Left ventricle myocardium inferior (tissue), 1 donor: ENCODE data around the gene CBR1. TPM values are rescaled to one million over a fixed set of nuclear protein-coding genes. Genes with fewer than 3 reads are reported as not detected.

Experiments
- DNase-seq: peaks from one replicate; pipeline ENCODE4 v3.0.0-alpha.2; 2020
- H3K27ac ChIP-seq: fragments of 200-600 bp; replicated peaks from 2 replicates; pipeline ENCODE4 v1.8.0; 2021
- H3K27me3 ChIP-seq: fragments of 200-600 bp; 2 replicates; pipeline ENCODE4 v1.8.0; 2021; ENCODE audit warnings: low read depth
- H3K36me3 ChIP-seq: fragments of 200-600 bp; 2 replicates; pipeline ENCODE4 v1.8.0; 2021
- H3K4me1 ChIP-seq: fragments of 200-600 bp; 2 replicates; pipeline ENCODE4 v1.8.0; 2021
- H3K4me3 ChIP-seq: fragments of 200-600 bp; 2 replicates; pipeline ENCODE4 v1.8.0; 2021; ENCODE audit warnings: mild to moderate bottlenecking, moderate library complexity
- H3K9me3 ChIP-seq: fragments of 200-600 bp; replicated peaks from 2 replicates; pipeline ENCODE4 v1.8.0; 2021
- intact Hi-C: fragments of 100-400 bp; cut with micrococcal nuclease; formaldehyde crosslinking; loops from one replicate; pipeline ENCODE4 v1.11.0; 2022
- long read RNA-seq: library from polyadenylated mRNA; unstranded; transcript quantifications from one replicate; pipeline ENCODE4 v2.0.0, GENCODE V29; 2021
- total RNA-seq: library from RNA; stranded (reverse); fragmentation: NEBNext Ultra II Directional; extraction: Animal tissue kit (Norgen Biotek cat#: 25700); gene quantifications from one replicate; pipeline ENCODE4 v1.2.1, GENCODE V29; 2021
- TF ChIP-seq, protein P1 (sequence below): fragments of 200-600 bp; IDR thresholded peaks from 2 replicates; pipeline ENCODE4 v1.8.0; 2021; ENCODE audit warnings: antibody characterized with exemption, mild to moderate bottlenecking, borderline replicate concordance
- donor health status: DM: no; HTN: yes; CAD: no; lungs with severe emphysema.

The CBR1 gene
- total RNA-seq: 28.1 TPM
- long read RNA-seq, transcript CBR1-201 (3 exons, 1,293 nt): major isoform, 51 of 56 reads
- long read RNA-seq, partial matches to known transcripts: 0 of 56 reads
- long read RNA-seq, other reads (novel, unspliced or antisense): 0 of 56 reads

DNA sequence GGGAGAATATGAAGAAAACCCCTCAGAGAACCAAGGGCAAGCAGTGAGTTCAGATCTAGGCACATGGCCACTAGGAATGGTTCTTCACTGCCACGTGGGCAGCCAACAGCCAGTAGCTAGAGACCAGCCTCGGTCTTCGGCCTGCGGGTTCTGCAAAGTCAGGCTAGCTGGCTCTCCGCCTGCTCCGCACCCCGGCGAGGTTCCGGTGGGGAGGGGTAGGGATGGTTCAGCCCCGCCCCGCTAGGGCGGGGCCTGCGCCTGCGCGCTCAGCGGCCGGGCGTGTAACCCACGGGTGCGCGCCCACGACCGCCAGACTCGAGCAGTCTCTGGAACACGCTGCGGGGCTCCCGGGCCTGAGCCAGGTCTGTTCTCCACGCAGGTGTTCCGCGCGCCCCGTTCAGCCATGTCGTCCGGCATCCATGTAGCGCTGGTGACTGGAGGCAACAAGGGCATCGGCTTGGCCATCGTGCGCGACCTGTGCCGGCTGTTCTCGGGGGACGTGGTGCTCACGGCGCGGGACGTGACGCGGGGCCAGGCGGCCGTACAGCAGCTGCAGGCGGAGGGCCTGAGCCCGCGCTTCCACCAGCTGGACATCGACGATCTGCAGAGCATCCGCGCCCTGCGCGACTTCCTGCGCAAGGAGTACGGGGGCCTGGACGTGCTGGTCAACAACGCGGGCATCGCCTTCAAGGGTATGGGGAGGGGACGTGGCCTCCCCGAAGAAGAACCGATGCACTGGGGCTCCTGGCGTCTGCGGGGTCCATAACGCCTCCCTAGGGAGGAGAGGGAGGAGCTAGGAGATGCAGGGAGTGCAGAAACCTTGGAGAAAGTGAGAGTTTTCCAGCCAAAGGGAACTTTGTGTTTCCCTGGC lies at the start of gene CBR1:
TSS of gene CBR1 (plus strand) at position 312 of the 871 bp plus-strand sequence. CDS start at position 404, 92 bp downstream.
- intact Hi-C loops: no loop called here
- DNase-seq: peak; percentile 96
- Histone ChIP-seq H3K4me1 (peaks cover 42% of the 10 kb centered on the region), H3K4me3 (peak within 1 kb of the TSS; percentile 89), H3K36me3 (peaks cover 12% of the 10 kb centered on the region), H3K27me3 (no peaks in the 10 kb centered on the region), H3K27ac (peak within 1 kb of the TSS; percentile 91), H3K9me3 (peaks cover 5% of the 10 kb centered on the region)
- TF ChIP-seq, protein P1, sequence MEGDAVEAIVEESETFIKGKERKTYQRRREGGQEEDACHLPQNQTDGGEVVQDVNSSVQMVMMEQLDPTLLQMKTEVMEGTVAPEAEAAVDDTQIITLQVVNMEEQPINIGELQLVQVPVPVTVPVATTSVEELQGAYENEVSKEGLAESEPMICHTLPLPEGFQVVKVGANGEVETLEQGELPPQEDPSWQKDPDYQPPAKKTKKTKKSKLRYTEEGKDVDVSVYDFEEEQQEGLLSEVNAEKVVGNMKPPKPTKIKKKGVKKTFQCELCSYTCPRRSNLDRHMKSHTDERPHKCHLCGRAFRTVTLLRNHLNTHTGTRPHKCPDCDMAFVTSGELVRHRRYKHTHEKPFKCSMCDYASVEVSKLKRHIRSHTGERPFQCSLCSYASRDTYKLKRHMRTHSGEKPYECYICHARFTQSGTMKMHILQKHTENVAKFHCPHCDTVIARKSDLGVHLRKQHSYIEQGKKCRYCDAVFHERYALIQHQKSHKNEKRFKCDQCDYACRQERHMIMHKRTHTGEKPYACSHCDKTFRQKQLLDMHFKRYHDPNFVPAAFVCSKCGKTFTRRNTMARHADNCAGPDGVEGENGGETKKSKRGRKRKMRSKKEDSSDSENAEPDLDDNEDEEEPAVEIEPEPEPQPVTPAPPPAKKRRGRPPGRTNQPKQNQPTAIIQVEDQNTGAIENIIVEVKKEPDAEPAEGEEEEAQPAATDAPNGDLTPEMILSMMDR: peak; percentile 19

DNA sequence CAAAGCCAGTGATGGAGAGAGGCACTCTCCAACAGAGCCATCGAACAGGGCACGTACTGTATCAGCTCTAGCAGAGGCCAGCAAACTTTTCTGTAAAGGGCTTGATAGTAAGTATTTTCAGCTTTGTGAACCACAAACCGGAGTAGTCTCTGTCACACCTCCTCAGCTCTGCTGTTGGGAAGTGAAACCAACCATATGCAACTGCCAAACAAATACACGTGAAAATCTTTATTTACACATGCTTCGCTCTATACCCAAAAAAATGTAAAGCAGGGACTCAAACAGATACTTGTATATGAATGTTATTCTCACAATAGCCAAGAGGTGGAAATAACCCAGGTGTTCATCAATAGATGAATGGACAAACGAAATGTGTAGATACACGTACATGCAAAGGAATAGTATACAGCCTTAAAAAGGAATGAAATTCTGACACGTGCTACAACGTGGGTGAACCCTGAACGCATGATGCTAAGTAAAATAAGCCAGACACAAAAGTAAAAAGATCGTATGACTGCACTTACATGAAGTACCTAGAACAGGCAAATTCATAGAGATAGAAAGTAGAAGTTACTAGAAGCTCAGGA lies 48.5 kb upstream of the CBR1 start:
- TF ChIP-seq, protein P1: no peak
- no peak for DNase-seq
- H3K9me3 ChIP-seq: no peaks in the 10 kb centered on the region
- no peaks in the 10 kb centered on the region for H3K4me1 ChIP-seq
- H3K27ac ChIP-seq: no peak overlapping the region
- H3K4me3 ChIP-seq: no peak overlapping the region
- H3K36me3 ChIP-seq: no peaks in the 10 kb centered on the region
- intact Hi-C loops: no loop called here
- H3K27me3 ChIP-seq: peaks cover 12% of the 10 kb centered on the region

DNA sequence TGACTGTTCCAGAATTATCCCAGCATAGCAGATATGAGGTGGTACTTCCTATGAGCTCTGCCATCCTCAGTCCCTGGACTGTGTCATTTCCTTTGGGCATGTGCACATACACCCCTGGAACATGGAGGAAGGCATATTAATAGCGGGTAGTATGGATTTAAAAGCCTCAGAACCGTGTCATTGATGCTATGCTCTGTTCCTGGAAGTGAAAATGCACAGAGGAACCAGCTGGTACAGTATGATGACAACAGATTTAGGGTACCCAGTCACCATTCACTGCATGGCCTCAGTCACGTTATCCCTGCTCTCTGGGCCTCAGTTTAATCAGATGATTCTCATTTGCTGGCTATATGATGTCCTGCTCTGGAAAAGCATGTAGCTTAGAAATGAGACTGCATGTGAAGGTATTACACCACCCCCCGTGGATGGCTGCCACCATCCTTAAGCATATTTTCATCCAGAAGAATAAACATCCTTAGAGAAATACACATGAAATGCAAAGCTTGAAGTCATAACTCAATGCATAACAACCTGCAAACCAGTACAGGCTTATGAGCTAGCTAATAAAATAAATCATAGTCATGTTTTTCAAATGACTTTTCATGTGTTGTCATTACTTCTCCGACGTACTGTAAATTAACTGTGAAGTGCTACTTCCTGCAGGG lies 47.3 kb upstream of the CBR1 start:
- Histone ChIP-seq H3K4me1 (no peaks in the 10 kb centered on the region), H3K36me3 (no peaks in the 10 kb centered on the region), H3K9me3 (no peaks in the 10 kb centered on the region), H3K27ac (no peak overlapping the region), H3K27me3 (peaks cover 5% of the 10 kb centered on the region), H3K4me3 (no peak overlapping the region)
- DNase-seq: no peak
- intact Hi-C loops: no loop called here
- TF ChIP-seq, protein P1: no peak

DNA sequence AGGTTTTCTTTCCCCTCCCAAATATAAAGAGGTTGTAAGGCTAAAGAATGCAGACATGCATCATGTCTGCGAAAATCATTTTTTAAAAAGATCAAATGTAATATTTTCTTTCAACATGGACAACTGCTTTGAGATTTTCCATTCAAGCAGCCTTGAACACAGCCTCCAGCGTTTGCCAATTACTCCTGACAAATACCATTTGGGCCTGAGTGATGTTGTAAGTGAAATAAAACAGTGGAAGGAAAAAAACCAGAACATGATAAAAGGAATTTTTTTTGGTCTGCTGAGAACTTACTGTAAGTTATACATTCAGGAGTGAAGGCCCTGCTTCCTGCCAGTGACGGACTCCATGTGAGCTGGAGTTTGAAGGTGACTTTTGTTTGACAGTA lies 46.7 kb upstream of the CBR1 start:
- H3K36me3 ChIP-seq: no peaks in the 10 kb centered on the region
- DNase-seq: no peak
- TF ChIP-seq, protein P1: no peak
- H3K27me3 ChIP-seq: peaks cover 2% of the 10 kb centered on the region
- H3K4me1 ChIP-seq: no peaks in the 10 kb centered on the region
- H3K27ac ChIP-seq: no peak overlapping the region
- no peaks in the 10 kb centered on the region for H3K9me3 ChIP-seq
- intact Hi-C loops: no loop called here
- no peak overlapping the region for H3K4me3 ChIP-seq

DNA sequence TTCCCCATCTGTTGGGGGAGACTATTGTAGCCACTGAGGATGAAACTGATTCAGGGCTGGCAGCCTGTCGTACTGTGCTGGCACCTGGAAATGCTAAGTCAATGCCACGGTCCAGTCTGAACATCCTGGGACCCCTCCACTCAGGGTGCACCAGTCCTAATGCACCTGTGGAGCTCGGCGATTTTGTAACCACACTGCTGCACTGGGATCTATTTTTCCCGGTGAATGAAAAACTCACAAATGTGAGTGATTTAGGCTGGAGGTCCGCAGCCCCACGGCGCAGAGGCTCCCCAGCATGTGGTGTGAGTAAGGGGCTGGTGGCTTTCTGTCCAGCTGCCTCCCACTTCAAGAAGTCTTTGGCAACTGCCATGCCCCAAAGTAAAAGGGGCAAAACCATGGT lies 45.0 kb upstream of the CBR1 start:
- no peak for DNase-seq
- no peak overlapping the region for H3K4me3 ChIP-seq
- no peaks in the 10 kb centered on the region for H3K36me3 ChIP-seq
- H3K27ac ChIP-seq: no peak overlapping the region
- TF ChIP-seq, protein P1: no peak
- no peaks in the 10 kb centered on the region for H3K4me1 ChIP-seq
- intact Hi-C loops: no loop called here
- H3K27me3 ChIP-seq: no peaks in the 10 kb centered on the region
- no peaks in the 10 kb centered on the region for H3K9me3 ChIP-seq
